HG03439 (cell line): ENCODE data around the gene WTAP.
"Not testable (repeated sequence)": the region's sequence is repeated elsewhere in the genome, so short reads cannot be mapped to it uniquely, and the experiment has no call there.

Experiments used
- ATAC-seq: cut with Tn5 transposase; IDR thresholded peaks from one replicate; pipeline ENCODE4 v1.9.1; 2021; ENCODE audit warnings: mild to moderate bottlenecking, moderate library complexity; ENCODE audit not compliant: unreplicated experiment

WTAP gene

DNA sequence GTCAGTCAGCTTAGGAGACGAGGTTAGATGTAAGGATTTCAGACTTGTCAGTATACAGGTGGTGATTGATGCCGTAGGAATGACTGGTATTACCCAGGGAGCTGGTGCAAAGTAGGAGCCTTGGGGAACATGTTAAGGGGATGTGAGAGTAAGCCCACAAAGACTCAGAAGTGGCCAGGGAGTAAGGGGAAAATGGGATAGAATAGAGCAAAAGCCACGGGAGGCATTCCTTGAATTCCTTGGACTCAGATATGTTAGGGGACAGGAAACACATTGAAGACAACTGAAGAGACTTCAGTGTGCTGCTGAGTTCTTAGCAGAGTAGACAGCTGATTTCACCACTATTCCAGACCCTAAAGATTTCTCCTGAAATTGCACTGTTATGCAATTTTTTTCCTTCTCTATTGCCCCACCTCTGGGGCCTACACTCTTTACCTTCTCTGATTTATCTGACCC lies 33.3 kb downstream of the WTAP start:
- no peak for ATAC-seq

- no peak for ATAC-seq
These were observed 34.0 kb downstream of the WTAP start for GRCh38 chr6:159761129-159761872.

DNA sequence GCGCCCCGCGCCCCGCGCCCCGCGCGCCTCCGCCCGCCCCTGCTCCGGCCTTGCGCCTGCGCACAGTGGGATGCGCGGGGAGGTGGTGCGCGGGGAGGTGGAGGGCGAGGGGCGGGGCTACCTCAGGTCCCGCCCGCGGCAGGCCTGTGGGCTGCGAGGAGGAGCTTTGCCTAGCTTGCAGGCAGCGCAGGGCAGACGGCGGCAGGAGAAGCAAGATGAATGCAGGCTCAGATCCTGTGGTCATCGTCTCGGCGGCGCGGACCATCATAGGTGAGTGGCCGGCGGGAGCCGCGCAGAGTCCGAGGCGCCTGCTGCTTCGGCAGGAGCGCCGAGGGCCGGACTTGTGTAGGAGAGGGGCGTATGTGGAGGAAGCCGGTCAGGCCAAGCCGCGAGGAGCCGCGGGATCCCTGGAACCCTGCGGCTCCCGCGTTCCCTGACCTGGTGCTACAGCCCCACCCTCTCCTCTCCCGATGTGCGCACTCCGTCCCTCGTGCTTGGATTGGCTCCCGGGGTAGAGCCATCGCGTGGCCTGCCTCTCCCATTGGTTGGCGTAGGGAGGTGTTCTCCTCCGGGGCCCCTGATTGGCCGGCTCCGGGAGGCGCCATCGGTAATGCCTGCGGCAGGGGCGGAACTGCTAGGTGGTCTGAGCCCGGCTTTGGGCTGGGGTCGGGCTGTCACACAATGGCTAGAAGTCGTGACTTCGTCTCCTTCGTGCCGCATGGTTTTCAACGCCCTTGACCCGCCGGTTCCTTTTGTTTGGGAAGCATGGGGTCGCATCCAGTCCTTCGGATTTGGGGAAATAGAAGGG lies 34.8 kb downstream of the WTAP start, which contains the start of gene ACAT2:
Gene ACAT2 (plus strand): TSS at position 173 of the 808 bp plus-strand sequence. CDS start 43 bp downstream, at position 216.
- peak; percentile 94 for ATAC-seq

DNA sequence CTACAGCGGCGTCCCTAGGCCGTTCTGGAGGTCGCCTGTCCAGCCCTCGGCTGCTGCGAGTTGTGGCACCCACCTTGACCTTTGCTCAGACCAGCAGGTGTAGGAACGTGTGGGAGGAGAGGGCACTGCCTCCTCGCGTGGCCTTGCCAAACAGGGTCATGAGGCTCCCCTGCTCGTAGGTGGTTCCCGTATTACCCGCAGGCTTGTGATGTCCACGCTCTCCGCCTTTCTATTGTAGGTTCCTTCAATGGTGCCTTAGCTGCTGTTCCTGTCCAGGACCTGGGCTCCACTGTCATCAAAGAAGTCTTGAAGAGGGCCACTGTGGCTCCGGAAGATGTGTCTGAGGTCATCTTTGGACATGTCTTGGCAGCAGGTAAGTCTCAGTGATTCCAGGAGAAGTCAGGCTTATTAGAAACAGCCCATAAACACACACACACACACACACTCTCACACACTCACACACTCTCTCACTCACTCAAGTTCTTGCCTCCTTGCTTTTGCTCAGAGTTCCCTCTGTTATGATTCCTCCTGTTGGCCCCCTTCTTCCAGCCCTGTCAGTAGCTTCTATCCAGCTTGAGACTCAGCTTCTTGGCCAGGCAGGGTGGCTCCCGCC lies 35.5 kb downstream of the WTAP start:
- ATAC-seq, result peak; percentile 16

DNA sequence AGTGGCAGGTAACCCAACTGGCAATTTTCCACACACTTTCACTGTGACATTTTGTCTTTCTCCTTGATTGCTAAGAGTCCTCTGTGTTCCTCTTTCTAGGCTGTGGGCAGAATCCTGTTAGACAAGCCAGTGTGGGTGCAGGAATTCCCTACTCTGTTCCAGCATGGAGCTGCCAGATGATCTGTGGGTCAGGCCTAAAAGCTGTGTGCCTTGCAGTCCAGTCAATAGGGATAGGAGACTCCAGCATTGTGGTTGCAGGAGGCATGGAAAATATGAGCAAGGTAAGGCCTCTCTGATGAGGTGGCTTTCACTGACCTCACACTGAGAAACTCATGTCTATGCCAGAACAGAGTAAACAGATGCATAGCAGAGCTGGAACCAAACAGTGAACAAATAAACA lies 39.6 kb downstream of the WTAP start:
- ATAC-seq, result no peak

GRCh38 chr6:159769470-159769869 lies 42.2 kb downstream of the WTAP start:
- ATAC-seq, result no peak

DNA sequence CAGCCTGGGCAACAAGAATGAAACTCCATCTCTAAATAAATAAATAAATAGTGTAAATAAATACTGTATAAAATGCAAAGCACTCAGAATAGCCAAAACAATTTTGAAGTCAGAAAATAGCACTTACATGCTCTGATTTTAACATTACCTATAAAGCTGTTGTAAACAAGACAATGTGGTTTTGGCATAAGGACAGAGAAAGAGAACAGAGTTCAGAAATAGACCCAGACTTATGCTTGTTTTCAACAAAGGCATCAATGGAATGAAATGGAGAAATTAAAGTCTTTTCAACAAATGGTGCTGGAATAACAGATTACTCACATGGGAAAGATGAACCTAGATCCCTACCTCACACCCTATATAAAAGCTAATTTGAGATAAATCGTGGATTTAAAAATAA lies 44.9 kb downstream of the WTAP start:
- no peak for ATAC-seq

DNA sequence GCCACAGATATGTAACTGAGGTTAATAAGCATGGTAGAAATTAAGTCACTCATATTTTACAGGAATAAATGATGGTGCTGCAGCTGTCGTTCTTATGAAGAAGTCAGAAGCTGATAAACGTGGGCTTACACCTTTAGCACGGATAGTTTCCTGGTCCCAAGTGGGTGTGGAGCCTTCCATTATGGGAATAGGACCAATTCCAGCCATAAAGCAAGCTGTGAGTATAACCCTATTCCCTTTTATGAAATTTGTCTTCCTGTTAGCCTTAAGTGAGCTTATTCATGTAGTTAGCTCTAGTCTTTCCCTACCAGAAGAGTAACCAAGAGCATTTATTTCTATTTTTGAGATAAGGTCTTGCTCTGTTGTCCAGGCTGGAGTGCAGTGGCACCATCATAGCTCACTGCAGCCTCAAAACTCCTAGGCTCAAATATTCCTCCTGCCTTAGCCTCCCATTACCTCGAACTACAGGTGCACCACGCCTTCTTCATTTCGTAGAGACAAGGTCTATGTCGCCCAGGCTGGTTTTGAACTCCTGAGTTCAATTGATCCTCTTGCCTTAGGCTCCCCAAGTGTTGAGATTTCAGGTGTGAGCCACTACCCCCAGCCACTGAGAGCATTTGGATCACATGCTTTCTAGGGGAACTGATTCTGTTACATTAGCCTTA lies 50.1 kb downstream of the WTAP start:
- no peak for ATAC-seq

- no peak for ATAC-seq
These were observed 50.8 kb downstream of the WTAP start for GRCh38 chr6:159778131-159778530.

DNA sequence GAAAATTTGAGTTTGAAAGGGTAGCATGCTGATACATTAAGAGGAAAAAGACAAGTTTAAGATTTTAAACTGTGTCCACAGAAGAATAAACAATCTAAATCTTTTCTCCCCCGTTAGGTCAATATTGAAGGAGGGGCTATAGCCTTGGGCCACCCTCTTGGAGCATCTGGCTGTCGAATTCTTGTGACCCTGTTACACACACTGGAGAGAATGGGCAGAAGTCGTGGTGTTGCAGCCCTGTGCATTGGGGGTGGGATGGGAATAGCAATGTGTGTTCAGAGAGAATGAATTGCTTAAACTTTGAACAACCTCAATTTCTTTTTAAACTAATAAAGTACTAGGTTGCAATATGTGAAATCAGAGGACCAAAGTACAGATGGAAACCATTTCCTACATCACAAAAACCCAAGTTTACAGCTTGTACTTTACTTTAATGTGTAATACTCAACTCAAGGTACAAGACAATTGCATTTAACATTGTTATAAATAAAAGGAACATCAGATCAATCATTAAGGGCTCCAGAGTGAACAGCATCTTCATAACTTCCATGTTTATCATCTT lies 51.3 kb downstream of the WTAP start:
- no peak for ATAC-seq

- no peak for ATAC-seq
These were observed 61.0 kb downstream of the WTAP start for GRCh38 chr6:159788276-159788675.

DNA sequence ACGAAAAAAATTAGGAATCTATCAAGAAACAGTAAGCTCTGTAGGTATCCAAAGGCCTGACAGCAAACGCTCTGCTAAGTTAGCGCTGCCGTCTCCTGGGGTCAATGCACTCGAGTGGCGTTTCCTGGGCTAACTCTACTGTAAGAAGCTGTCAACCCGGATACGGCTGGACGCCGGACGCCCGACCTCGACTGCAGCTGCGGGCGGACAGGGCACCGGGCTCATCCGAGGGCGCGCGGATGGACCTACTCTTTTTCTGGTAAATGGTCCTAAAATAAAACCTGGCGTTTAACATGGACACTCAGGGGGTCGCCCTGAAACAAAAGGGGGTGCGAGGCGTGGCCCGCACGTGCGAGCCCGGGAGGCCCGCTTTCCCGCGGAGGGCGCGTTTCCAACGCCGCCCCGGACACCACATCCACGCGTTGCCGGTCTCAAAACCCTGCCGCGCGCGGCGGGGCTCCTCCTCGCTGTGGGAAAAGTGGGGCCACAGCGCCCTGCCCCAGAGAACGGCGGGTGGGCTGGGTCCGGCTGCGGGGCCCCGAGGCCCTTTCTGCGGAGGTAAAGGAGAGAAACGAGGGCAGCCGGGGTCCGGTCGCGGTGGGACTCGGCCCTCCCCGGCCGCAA lies 61.6 kb downstream of the WTAP start:
- ATAC-seq, result no peak

- ATAC-seq, result peak; percentile 76
These were observed 62.3 kb downstream of the WTAP start, which contains the start of gene TCP1 for GRCh38 chr6:159789377-159790148. TCP1 (minus strand) TSS chr6:159789602; CDS start chr6:159789468, 134 bp downstream.

DNA sequence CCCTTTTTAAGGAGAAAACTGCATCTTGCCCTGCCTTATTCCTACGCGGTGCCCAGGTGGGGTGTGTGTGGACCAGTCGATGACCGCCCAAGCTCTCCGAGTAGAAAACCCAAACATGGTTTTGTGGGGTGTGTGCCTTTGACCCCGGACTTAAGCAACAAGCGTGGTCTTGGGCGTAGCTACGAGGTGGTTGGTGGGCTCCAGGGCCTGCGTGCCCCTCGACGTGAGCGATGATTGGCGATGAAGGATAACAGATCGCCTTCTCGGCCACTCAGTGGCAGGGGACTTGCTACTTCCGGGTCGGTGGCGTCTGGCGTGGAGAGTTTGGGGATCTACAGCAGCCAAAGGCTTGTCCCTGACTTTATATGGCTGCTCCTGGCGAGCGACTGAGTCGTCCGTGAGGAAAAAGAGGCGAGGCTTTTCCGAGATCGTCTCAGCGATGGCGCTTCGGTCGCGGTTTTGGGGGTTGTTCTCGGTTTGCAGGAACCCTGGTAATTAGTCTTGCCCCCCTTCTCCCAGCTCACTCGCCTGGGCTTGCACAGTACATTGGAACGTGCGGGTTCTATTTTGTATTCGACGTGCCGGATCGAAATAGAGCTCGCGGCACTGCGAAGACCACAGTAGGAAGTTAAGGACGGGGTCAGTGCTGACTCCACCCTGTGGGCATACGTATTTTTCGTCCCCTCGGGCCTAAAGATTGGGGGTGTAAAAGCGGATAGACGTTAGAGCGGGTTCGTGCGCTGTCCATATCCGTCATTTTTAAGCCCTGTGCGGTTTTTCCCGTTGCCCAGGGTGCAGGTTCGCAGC lies 63.0 kb downstream of the WTAP start, which contains the start of gene MRPL18:
Gene MRPL18 (plus strand): TSS at position 319 of the 807 bp plus-strand sequence. CDS start 121 bp downstream, at position 440.
- peak; percentile 81 for ATAC-seq

DNA sequence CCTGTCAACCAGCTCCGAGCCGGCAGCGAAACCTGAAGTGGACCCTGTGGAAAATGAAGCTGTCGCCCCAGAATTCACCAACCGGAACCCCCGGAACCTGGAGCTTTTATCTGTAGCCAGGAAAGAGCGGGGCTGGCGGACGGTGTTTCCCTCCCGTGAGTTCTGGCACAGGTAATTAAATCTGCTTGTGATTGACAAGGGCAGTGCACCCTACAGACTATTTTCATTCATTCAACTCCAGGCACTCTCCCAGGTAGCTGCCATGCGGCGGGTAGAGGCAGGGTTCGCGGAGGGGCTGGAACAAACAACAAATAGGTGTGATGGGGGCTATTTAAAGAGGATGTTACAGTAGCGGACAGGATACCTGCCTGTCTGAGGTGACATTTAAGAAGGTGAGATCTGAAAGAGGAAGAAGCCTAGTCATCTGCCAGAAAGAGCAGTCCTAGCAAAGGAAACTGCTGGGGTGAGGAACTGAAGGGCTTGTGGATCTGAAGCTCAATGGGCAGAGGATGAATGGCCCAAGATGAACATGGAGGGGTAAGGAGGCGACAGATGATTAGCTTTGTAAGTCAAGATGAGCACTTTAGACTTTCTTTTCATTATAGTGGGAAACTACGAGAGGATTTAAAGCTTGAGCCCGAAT lies 63.8 kb downstream of the WTAP start:
- no peak for ATAC-seq

GRCh38 chr6:159794976-159795375 lies 67.7 kb downstream of the WTAP start:
- ATAC-seq, result not testable (repeated sequence)

- ATAC-seq, result no peak
These were observed 70.2 kb downstream of the WTAP start for GRCh38 chr6:159797554-159797953.
